Measurements from ENCODE around the gene HACD2. TPM values are rescaled to one million over a fixed set of nuclear protein-coding genes. Genes with fewer than 3 reads are reported as not detected.

HACD2 gene
- total and polyA plus RNA-seq, 9 donors, result 9.6 to 16.1 (median 12.5) TPM

GRCh38 chr3:123597561-123597960 lies 12.7 kb upstream of the HACD2 start:
- Histone ChIP-seq H3K4me3 (ENCODE audit: low read length) (no peak overlapping the region), H3K36me3 (ENCODE audit: control insufficient read depth, insufficient read depth, low read length) (no peaks in the 10 kb centered on the region), H3K27me3 (ENCODE audit: control insufficient read depth, insufficient read depth, low read length) (no peaks in the 10 kb centered on the region), H3K27ac (ENCODE audit: low read length) (no peak overlapping the region), H3K4me1 (ENCODE audit: control insufficient read depth, insufficient read depth, low read length) (no peaks in the 10 kb centered on the region), H3K9me3 (replicated peaks; ENCODE audit: control insufficient read depth, low read depth, low read length) (no peaks in the 10 kb centered on the region)
- no peak for DNase-seq
- 100% methylated on average over 2 of the region's 4 CpGs for WGBS (ENCODE audit: insufficient coverage)

- no peak overlapping the region for H3K27ac ChIP-seq (ENCODE audit: low read length)
- 43% methylated on average over 1 of the region's 5 CpGs for WGBS (ENCODE audit: insufficient coverage)
- no peaks in the 10 kb centered on the region for H3K4me1 ChIP-seq (ENCODE audit: control insufficient read depth, insufficient read depth, low read length)
- no peak overlapping the region for H3K4me3 ChIP-seq (ENCODE audit: low read length)
- peaks cover 6% of the 10 kb centered on the region for H3K9me3 ChIP-seq (replicated peaks; ENCODE audit: control insufficient read depth, low read depth, low read length)
- no peaks in the 10 kb centered on the region for H3K27me3 ChIP-seq (ENCODE audit: control insufficient read depth, insufficient read depth, low read length)
- H3K36me3 ChIP-seq (ENCODE audit: control insufficient read depth, insufficient read depth, low read length), result no peaks in the 10 kb centered on the region
- DNase-seq, result no peak
Observed at GRCh38 chr3:123595396-123596180, 10.7 kb upstream of the HACD2 start.

- H3K27me3 ChIP-seq (ENCODE audit: control insufficient read depth, insufficient read depth, low read length), result no peaks in the 10 kb centered on the region
- H3K9me3 ChIP-seq (replicated peaks; ENCODE audit: control insufficient read depth, low read depth, low read length), result peaks cover 11% of the 10 kb centered on the region
- WGBS (ENCODE audit: insufficient coverage), result 94% methylated on average over 2 of the region's 3 CpGs
- H3K4me3 ChIP-seq (ENCODE audit: low read length), result no peak overlapping the region
- H3K27ac ChIP-seq (ENCODE audit: low read length), result no peak overlapping the region
- H3K4me1 ChIP-seq (ENCODE audit: control insufficient read depth, insufficient read depth, low read length), result no peaks in the 10 kb centered on the region
- no peaks in the 10 kb centered on the region for H3K36me3 ChIP-seq (ENCODE audit: control insufficient read depth, insufficient read depth, low read length)
- no peak for DNase-seq
Observed at GRCh38 chr3:123593381-123593780, 8.5 kb upstream of the HACD2 start.

- 100% methylated on average over 3 of the region's 3 CpGs for WGBS (ENCODE audit: insufficient coverage)
Observed at GRCh38 chr3:123590685-123591450, 6.0 kb upstream of the HACD2 start.

GRCh38 chr3:123587401-123587800 lies 2.5 kb upstream of the HACD2 start:
- H3K27ac ChIP-seq (ENCODE audit: low read length), result no peak overlapping the region
- H3K9me3 ChIP-seq (replicated peaks; ENCODE audit: control insufficient read depth, low read depth, low read length), result peaks cover 11% of the 10 kb centered on the region
- H3K4me3 ChIP-seq (ENCODE audit: low read length), result no peak overlapping the region
- H3K27me3 ChIP-seq (ENCODE audit: control insufficient read depth, insufficient read depth, low read length), result no peaks in the 10 kb centered on the region
- WGBS (ENCODE audit: insufficient coverage), result 79% methylated on average over 2 of the region's 2 CpGs
- no peaks in the 10 kb centered on the region for H3K36me3 ChIP-seq (ENCODE audit: control insufficient read depth, insufficient read depth, low read length)
- DNase-seq, result no peak
- H3K4me1 ChIP-seq (ENCODE audit: control insufficient read depth, insufficient read depth, low read length), result peaks cover 10% of the 10 kb centered on the region

More at GRCh38 chr3:123590685-123591450, 6.0 kb upstream of the HACD2 start:
- Histone ChIP-seq H3K27me3 (ENCODE audit: control insufficient read depth, insufficient read depth, low read length) (no peaks in the 10 kb centered on the region), H3K4me3 (ENCODE audit: low read length) (no peak overlapping the region), H3K36me3 (ENCODE audit: control insufficient read depth, insufficient read depth, low read length) (no peaks in the 10 kb centered on the region), H3K4me1 (ENCODE audit: control insufficient read depth, insufficient read depth, low read length) (peaks cover 5% of the 10 kb centered on the region), H3K9me3 (replicated peaks; ENCODE audit: control insufficient read depth, low read depth, low read length) (peaks cover 11% of the 10 kb centered on the region), H3K27ac (ENCODE audit: low read length) (no peak overlapping the region)
- DNase-seq, result no peak

GRCh38 chr3:123586968-123587367 lies 2.1 kb upstream of the HACD2 start:
- Histone ChIP-seq H3K36me3 (ENCODE audit: control insufficient read depth, insufficient read depth, low read length) (no peaks in the 10 kb centered on the region), H3K4me1 (ENCODE audit: control insufficient read depth, insufficient read depth, low read length) (peaks cover 10% of the 10 kb centered on the region), H3K27me3 (ENCODE audit: control insufficient read depth, insufficient read depth, low read length) (no peaks in the 10 kb centered on the region), H3K4me3 (ENCODE audit: low read length) (no peak overlapping the region), H3K27ac (ENCODE audit: low read length) (no peak overlapping the region), H3K9me3 (replicated peaks; ENCODE audit: control insufficient read depth, low read depth, low read length) (peaks cover 11% of the 10 kb centered on the region)
- DNase-seq, result no peak
- WGBS (ENCODE audit: insufficient coverage), result no CpG with 5 or more reads among the region's 2 CpGs

- peak; percentile 41 for DNase-seq
- WGBS (ENCODE audit: insufficient coverage), result 5% methylated on average over 7 of the region's 10 CpGs
Observed at GRCh38 chr3:123586131-123586530, 1.3 kb upstream of the HACD2 start.

GRCh38 chr3:123584284-123584987 lies 417 bp downstream of the HACD2 start:
- Histone ChIP-seq H3K36me3 (ENCODE audit: control insufficient read depth, insufficient read depth, low read length) (peaks cover 6% of the 10 kb centered on the region), H3K4me1 (ENCODE audit: control insufficient read depth, insufficient read depth, low read length) (peaks cover 10% of the 10 kb centered on the region), H3K4me3 (ENCODE audit: low read length) (peak overlapping the region; percentile 96), H3K27me3 (ENCODE audit: control insufficient read depth, insufficient read depth, low read length) (no peaks in the 10 kb centered on the region), H3K27ac (ENCODE audit: low read length) (peak overlapping the region; percentile 57), H3K9me3 (replicated peaks; ENCODE audit: control insufficient read depth, low read depth, low read length) (no peaks in the 10 kb centered on the region)
- WGBS (ENCODE audit: insufficient coverage), result under 1% methylated on average over 62 of the region's 65 CpGs
- peak; percentile 63 for DNase-seq

More at GRCh38 chr3:123586131-123586530, 1.3 kb upstream of the HACD2 start:
- H3K9me3 ChIP-seq (replicated peaks; ENCODE audit: control insufficient read depth, low read depth, low read length), result peaks cover 11% of the 10 kb centered on the region
- H3K27me3 ChIP-seq (ENCODE audit: control insufficient read depth, insufficient read depth, low read length), result no peaks in the 10 kb centered on the region
- H3K36me3 ChIP-seq (ENCODE audit: control insufficient read depth, insufficient read depth, low read length), result peaks cover 3% of the 10 kb centered on the region
- H3K4me1 ChIP-seq (ENCODE audit: control insufficient read depth, insufficient read depth, low read length), result peaks cover 10% of the 10 kb centered on the region
- peak overlapping the region; percentile 96 for H3K4me3 ChIP-seq (ENCODE audit: low read length)
- H3K27ac ChIP-seq (ENCODE audit: low read length), result peak overlapping the region; percentile 99

GRCh38 chr3:123583561-123583960 lies 1.3 kb downstream of the HACD2 start:
- peaks cover 10% of the 10 kb centered on the region for H3K4me1 ChIP-seq (ENCODE audit: control insufficient read depth, insufficient read depth, low read length)
- H3K4me3 ChIP-seq (ENCODE audit: low read length), result no peak overlapping the region
- H3K27me3 ChIP-seq (ENCODE audit: control insufficient read depth, insufficient read depth, low read length), result no peaks in the 10 kb centered on the region
- no peaks in the 10 kb centered on the region for H3K9me3 ChIP-seq (replicated peaks; ENCODE audit: control insufficient read depth, low read depth, low read length)
- H3K36me3 ChIP-seq (ENCODE audit: control insufficient read depth, insufficient read depth, low read length), result peaks cover 8% of the 10 kb centered on the region
- DNase-seq, result no peak
- WGBS (ENCODE audit: insufficient coverage), result no CpG with 5 or more reads among the region's 3 CpGs
- no peak overlapping the region for H3K27ac ChIP-seq (ENCODE audit: low read length)

GRCh38 chr3:123582315-123582714 lies 2.5 kb downstream of the HACD2 start:
- Histone ChIP-seq H3K4me3 (ENCODE audit: low read length) (no peak overlapping the region), H3K9me3 (replicated peaks; ENCODE audit: control insufficient read depth, low read depth, low read length) (no peaks in the 10 kb centered on the region), H3K27me3 (ENCODE audit: control insufficient read depth, insufficient read depth, low read length) (no peaks in the 10 kb centered on the region), H3K4me1 (ENCODE audit: control insufficient read depth, insufficient read depth, low read length) (peaks cover 10% of the 10 kb centered on the region), H3K27ac (ENCODE audit: low read length) (no peak overlapping the region), H3K36me3 (ENCODE audit: control insufficient read depth, insufficient read depth, low read length) (peaks cover 11% of the 10 kb centered on the region)
- no peak for DNase-seq
- WGBS (ENCODE audit: insufficient coverage), result 81% methylated on average over 2 of the region's 3 CpGs
